Bronchial epithelial cell (primary cell): ENCODE measurements around the gene CPSF2. TPM values are rescaled to one million over a fixed set of nuclear protein-coding genes. Genes with fewer than 3 reads are reported as not detected.

ENCODE experiments used
- DNase-seq: peaks from one replicate; pipeline ENCODE4 v3.0.0-alpha.2; 2010; ENCODE audit warnings: low read depth
- FAIRE-seq: peaks from 2 replicates; lab custom pipeline; 2011; peaks lifted over from hg19 to GRCh38; lab: Jason Lieb, UNC
- H3K27me3 ChIP-seq: 2 replicates; pipeline ENCODE4 v1.5.1; 2011; ENCODE audit warnings: low read length; ENCODE audit not compliant: control insufficient read depth, insufficient read depth
- H3K36me3 ChIP-seq: 2 replicates; pipeline ENCODE4 v1.5.1; 2011; ENCODE audit warnings: low read length; ENCODE audit not compliant: control insufficient read depth, insufficient read depth
- H3K4me3 ChIP-seq: 2 replicates; pipeline ENCODE4 v1.5.1; 2011; ENCODE audit warnings: mild to moderate bottlenecking, low read depth, low read length, control low read depth
- CTCF ChIP-seq: IDR thresholded peaks from 2 replicates; pipeline ENCODE4 v1.5.1; 2011; ENCODE audit warnings: mild to moderate bottlenecking, moderate library complexity, low read length, control low read depth, inconsistent platforms; ENCODE audit not compliant: insufficient read depth, severe bottlenecking
- total RNA-seq: library from RNA; depleted of rRNA; stranded (reverse); fragments of >200 nt; gene quantifications from 2 replicates; pipeline ENCODE4 v1.2.1, GENCODE V29; 2014

Gene CPSF2
- total RNA-seq, 1 donor from 2014 or later: 33.4 TPM

DNA sequence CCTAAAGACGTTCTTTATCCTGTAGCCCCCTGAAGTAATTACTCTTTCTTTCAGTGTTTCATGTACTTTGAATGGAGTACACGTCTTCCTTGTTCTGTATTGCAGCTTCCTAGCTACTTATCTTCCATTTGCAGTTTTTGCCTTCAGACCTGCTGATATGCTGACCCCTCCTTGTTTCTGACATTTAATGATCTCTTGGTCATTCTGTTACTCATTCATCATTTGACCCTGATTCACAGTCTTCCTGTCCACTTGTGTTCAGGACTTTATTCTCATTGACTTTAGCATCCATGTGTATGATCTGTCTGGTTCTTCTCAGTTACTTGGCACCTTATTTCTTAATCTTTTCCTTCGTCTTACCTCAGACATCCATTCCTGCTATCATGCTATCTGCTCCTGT lies 22.2 kb downstream of the CPSF2 start:
- no peak for FAIRE-seq
- no peaks in the 10 kb centered on the region for H3K27me3 ChIP-seq
- TF ChIP-seq CTCF: no peak
- H3K36me3 ChIP-seq: peaks cover 11% of the 10 kb centered on the region
- H3K4me3 ChIP-seq: no peak overlapping the region
- DNase-seq: no peak

GRCh38 chr14:92144708-92145107 lies 22.9 kb downstream of the CPSF2 start:
- FAIRE-seq: no peak
- no peaks in the 10 kb centered on the region for H3K27me3 ChIP-seq
- no peak overlapping the region for H3K4me3 ChIP-seq
- no peak for TF ChIP-seq CTCF
- DNase-seq: no peak
- peaks cover 11% of the 10 kb centered on the region for H3K36me3 ChIP-seq

DNA sequence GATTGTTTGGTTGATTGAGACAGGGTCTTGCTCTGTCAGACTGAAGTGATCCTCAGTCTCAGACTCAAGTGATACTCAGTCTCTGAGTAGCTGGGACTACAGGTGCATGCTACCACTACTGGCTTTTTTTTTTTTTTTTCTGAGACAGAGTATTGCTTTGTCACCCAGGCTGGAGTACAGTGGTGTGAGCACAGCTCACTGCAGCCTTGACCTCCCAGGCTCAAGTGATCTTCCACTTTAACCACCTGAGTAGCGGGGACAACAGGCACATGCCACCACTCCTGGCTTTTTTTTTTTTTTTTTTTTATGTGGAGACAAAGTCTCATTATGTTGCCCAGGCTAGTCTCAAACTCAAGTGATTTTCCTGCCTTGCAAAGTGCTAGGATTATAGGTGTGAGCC lies 31.8 kb downstream of the CPSF2 start:
- FAIRE-seq (no peak), DNase-seq (no peak)
- Histone ChIP-seq H3K4me3 (no peak overlapping the region), H3K27me3 (no peaks in the 10 kb centered on the region), H3K36me3 (peaks cover 8% of the 10 kb centered on the region)
- TF ChIP-seq CTCF: no peak

- Histone ChIP-seq H3K4me3 (no peak overlapping the region), H3K27me3 (no peaks in the 10 kb centered on the region), H3K36me3 (peaks cover 8% of the 10 kb centered on the region)
- peak; percentile 11 for DNase-seq
- no peak for FAIRE-seq
- TF ChIP-seq CTCF: no peak
These were observed 32.6 kb downstream of the CPSF2 start for GRCh38 chr14:92154283-92154942.

DNA sequence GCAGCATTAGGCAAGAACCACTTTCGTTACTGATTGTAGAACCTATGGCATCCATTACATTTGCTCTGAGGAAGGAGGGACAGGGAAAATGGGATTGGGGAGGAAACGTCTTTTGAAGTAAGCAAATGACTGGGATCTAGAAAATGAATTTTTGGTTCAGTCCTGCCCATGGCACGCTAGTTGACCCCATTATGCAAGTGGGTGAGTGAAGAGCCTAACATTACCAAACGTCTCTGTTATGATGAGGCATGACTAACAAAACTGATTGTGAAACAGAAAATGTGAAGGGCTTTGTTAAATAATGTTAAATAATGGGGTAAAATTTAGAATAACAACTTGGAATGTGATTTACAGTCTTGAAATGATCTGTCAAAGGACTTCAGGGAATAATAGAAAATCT lies 38.9 kb downstream of the CPSF2 start:
- no peak for FAIRE-seq
- no peak for TF ChIP-seq CTCF
- Histone ChIP-seq H3K27me3 (no peaks in the 10 kb centered on the region), H3K36me3 (peaks cover 10% of the 10 kb centered on the region), H3K4me3 (no peak overlapping the region)
- DNase-seq: peak; percentile 84

DNA sequence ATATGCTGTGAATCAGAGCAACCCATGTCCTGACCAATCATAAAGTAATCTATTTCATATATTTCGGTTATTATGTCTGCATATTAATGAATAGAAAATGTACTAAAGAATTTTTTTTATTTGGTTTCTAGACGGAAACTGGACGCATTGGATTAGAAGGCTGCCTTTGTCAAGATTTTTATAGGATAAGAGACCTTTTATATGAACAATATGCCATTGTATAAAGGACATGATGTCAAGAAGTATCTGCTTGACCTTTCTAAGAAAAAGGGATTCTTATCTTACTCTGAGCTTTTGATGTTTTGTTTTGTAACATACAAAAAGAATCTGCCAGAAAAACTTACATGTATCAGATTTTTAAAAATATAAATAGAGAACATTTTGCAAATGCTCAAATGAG lies 39.8 kb downstream of the CPSF2 start:
- FAIRE-seq: no peak
- DNase-seq: no peak
- Histone ChIP-seq H3K27me3 (no peaks in the 10 kb centered on the region), H3K4me3 (no peak overlapping the region), H3K36me3 (peaks cover 8% of the 10 kb centered on the region)
- no peak for TF ChIP-seq CTCF
